GM18909 (cell line): Measurements from ENCODE around the gene UAP1L1.

Experiments used
- ATAC-seq: cut with Tn5 transposase; IDR thresholded peaks from one replicate; pipeline ENCODE4 v1.9.1; 2021; ENCODE audit warnings: mild to moderate bottlenecking; ENCODE audit not compliant: unreplicated experiment, poor library complexity

UAP1L1 gene

GRCh38 chr9:137128158-137128861 is 51.0 kb downstream of the UAP1L1 start:
- ATAC-seq = no peak

- ATAC-seq = peak; percentile 11
Measured at GRCh38 chr9:137128862-137129455, 51.6 kb downstream of the UAP1L1 start.

- ATAC-seq = peak; percentile 80
Measured at GRCh38 chr9:137129456-137130175, 52.3 kb downstream of the UAP1L1 start.

- ATAC-seq = peak; percentile 4
Measured at GRCh38 chr9:137130176-137130755, 52.9 kb downstream of the UAP1L1 start.
